PC-3 (cell line): ENCODE results near the gene AQP10.
"Not testable (repeated sequence)": the region's sequence is repeated elsewhere in the genome, so short reads cannot be mapped to it uniquely, and the experiment has no call there.

Experiments
- EZH2 ChIP-seq: fragments of 300-600 bp; sonication (generic); IDR thresholded peaks from one replicate; pipeline ENCODE4 v1.6.1; 2017; ENCODE audit warnings: antibody characterized with exemption, mild to moderate bottlenecking, low read length; ENCODE audit not compliant: unreplicated experiment
- TF ChIP-seq, protein P1 (sequence below): fragments of 300-600 bp; sonication (generic); conservative IDR thresholded peaks from 2 replicates; pipeline ENCODE4 v1.5.1; 2017; ENCODE audit warnings: antibody characterized with exemption, low read depth, mild to moderate bottlenecking, low read length

DNA sequence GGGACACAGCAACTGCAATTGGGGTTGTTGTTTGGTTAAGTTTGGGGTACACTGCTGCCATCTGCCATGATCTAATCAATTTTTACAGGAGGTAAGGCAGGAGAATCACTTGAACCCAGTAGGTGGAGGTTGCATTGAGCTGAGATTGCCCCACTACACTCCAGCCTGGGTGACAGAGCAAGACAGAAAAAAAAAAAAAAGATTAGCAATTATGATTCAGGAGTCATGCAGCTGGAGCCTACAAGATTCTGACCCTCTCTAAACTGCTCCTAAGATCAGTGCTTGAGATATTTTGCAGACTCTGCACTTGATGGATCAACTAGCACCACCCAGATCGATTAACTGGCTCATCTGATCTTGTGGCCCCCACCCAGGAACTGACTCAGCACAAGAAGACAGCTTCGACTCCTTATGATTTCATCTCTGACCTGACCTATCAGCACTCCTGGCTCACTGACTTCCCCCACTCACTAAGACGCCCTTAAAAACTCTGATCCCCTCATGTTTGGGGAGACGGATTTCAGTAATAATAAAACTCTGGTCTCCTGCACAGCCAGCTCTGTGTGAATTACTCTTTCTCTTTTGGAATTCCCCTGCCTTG lies 13.1 kb upstream of the AQP10 start:
- TF ChIP-seq, protein P1, sequence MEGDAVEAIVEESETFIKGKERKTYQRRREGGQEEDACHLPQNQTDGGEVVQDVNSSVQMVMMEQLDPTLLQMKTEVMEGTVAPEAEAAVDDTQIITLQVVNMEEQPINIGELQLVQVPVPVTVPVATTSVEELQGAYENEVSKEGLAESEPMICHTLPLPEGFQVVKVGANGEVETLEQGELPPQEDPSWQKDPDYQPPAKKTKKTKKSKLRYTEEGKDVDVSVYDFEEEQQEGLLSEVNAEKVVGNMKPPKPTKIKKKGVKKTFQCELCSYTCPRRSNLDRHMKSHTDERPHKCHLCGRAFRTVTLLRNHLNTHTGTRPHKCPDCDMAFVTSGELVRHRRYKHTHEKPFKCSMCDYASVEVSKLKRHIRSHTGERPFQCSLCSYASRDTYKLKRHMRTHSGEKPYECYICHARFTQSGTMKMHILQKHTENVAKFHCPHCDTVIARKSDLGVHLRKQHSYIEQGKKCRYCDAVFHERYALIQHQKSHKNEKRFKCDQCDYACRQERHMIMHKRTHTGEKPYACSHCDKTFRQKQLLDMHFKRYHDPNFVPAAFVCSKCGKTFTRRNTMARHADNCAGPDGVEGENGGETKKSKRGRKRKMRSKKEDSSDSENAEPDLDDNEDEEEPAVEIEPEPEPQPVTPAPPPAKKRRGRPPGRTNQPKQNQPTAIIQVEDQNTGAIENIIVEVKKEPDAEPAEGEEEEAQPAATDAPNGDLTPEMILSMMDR, result not testable (repeated sequence)
- TF ChIP-seq EZH2, result not testable (repeated sequence)
